Parathyroid adenoma (tissue), 2 donors: ENCODE measurements around the gene DHRS12.

Source experiments
- H2AFZ ChIP-seq: fragments of 300-600 bp; sonication (generic); one replicate; pipeline ENCODE4 v1.7.0; 2017; ENCODE audit warnings: antibody characterized with exemption, mild to moderate bottlenecking
- H3K27ac ChIP-seq: fragments of 300-600 bp; sonication (generic); one replicate; pipeline ENCODE4 v1.7.0; 2017
- H3K27me3 ChIP-seq: fragments of 300-600 bp; sonication (generic); one replicate; pipeline ENCODE4 v1.7.0; 2017; ENCODE audit warnings: low read length; ENCODE audit not compliant: control insufficient read depth, insufficient read depth
- H3K36me3 ChIP-seq: fragments of 300-600 bp; sonication (generic); one replicate; pipeline ENCODE4 v1.7.0; 2017; ENCODE audit warnings: low read length; ENCODE audit not compliant: control insufficient read depth, insufficient read depth
- H3K4me1 ChIP-seq: fragments of 300-600 bp; sonication (generic); one replicate; pipeline ENCODE4 v1.7.0; 2017; ENCODE audit warnings: control low read depth
- H3K4me2 ChIP-seq: fragments of 300-600 bp; sonication (generic); one replicate; pipeline ENCODE4 v1.7.0; 2017; ENCODE audit warnings: low read length
- H3K4me3 ChIP-seq: fragments of 300-600 bp; sonication (generic); one replicate; pipeline ENCODE4 v1.7.0; 2017; ENCODE audit warnings: low read depth, low read length
- H3K79me2 ChIP-seq: fragments of 300-600 bp; sonication (generic); one replicate; pipeline ENCODE4 v1.7.0; 2017; ENCODE audit warnings: control low read depth
- H3K9ac ChIP-seq: fragments of 300-600 bp; sonication (generic); one replicate; pipeline ENCODE4 v1.7.0; 2017; ENCODE audit warnings: mild to moderate bottlenecking
- H3K9me3 ChIP-seq: fragments of 300-600 bp; sonication (generic); one replicate; pipeline ENCODE4 v1.7.0; 2017; ENCODE audit warnings: low read length; ENCODE audit not compliant: control insufficient read depth
- CTCF ChIP-seq: fragments of 300-600 bp; sonication (generic); IDR thresholded peaks from one replicate; pipeline ENCODE4 v1.7.0; 2017; ENCODE audit warnings: antibody characterized with exemption, mild to moderate bottlenecking
- donor health status: primary hyperparathyroidism.

Gene DHRS12

GRCh38 chr13:51760592-51760991 is 43.4 kb downstream of the DHRS12 start:
- TF ChIP-seq CTCF = no peak
- H2AFZ ChIP-seq = no peak overlapping the region
- peaks cover 3% of the 10 kb centered on the region for H3K4me1 ChIP-seq
- no peaks in the 10 kb centered on the region for H3K9me3 ChIP-seq
- H3K36me3 ChIP-seq = no peaks in the 10 kb centered on the region
- no peak overlapping the region for H3K9ac ChIP-seq
- no peaks in the 10 kb centered on the region for H3K27me3 ChIP-seq
- H3K27ac ChIP-seq = no peak overlapping the region
- no peak overlapping the region for H3K4me3 ChIP-seq
- no peak overlapping the region for H3K4me2 ChIP-seq
- H3K79me2 ChIP-seq = no peaks in the 10 kb centered on the region

GRCh38 chr13:51759240-51759639 is 44.7 kb downstream of the DHRS12 start:
- H3K4me2 ChIP-seq = no peak overlapping the region
- no peaks in the 10 kb centered on the region for H3K9me3 ChIP-seq
- no peaks in the 10 kb centered on the region for H3K79me2 ChIP-seq
- no peak overlapping the region for H3K9ac ChIP-seq
- H2AFZ ChIP-seq = no peak overlapping the region
- peaks cover 3% of the 10 kb centered on the region for H3K4me1 ChIP-seq
- H3K27me3 ChIP-seq = no peaks in the 10 kb centered on the region
- H3K36me3 ChIP-seq = no peaks in the 10 kb centered on the region
- H3K27ac ChIP-seq = no peak overlapping the region
- H3K4me3 ChIP-seq = no peak overlapping the region
- no peak for TF ChIP-seq CTCF

GRCh38 chr13:51758691-51759090 is 45.3 kb downstream of the DHRS12 start:
- no peak overlapping the region for H3K9ac ChIP-seq
- H3K4me3 ChIP-seq = no peak overlapping the region
- no peaks in the 10 kb centered on the region for H3K27me3 ChIP-seq
- H3K36me3 ChIP-seq = no peaks in the 10 kb centered on the region
- H3K79me2 ChIP-seq = no peaks in the 10 kb centered on the region
- no peak overlapping the region for H3K27ac ChIP-seq
- no peak overlapping the region for H2AFZ ChIP-seq
- TF ChIP-seq CTCF = no peak
- no peaks in the 10 kb centered on the region for H3K4me1 ChIP-seq
- H3K9me3 ChIP-seq = no peaks in the 10 kb centered on the region
- H3K4me2 ChIP-seq = no peak overlapping the region

- Histone ChIP-seq H3K27ac (no peak overlapping the region), H3K4me2 (no peak overlapping the region), H3K4me1 (no peaks in the 10 kb centered on the region), H3K9ac (no peak overlapping the region), H3K4me3 (no peak overlapping the region), H3K79me2 (no peaks in the 10 kb centered on the region), H3K27me3 (no peaks in the 10 kb centered on the region), H2AFZ (no peak overlapping the region), H3K36me3 (no peaks in the 10 kb centered on the region), H3K9me3 (no peaks in the 10 kb centered on the region)
- TF ChIP-seq CTCF = no peak
Measured at GRCh38 chr13:51756651-51757050, 47.3 kb downstream of the DHRS12 start.
